Activated CD8-positive, alpha-beta memory T cell treated with anti-CD3 and anti-CD28 coated beads for 1 hour (primary cell): ENCODE data around the gene UBAC2.
"Not testable (repeated sequence)": the region's sequence is repeated elsewhere in the genome, so short reads cannot be mapped to it uniquely, and the experiment has no call there.

Experiments
- DNase-seq, 2 donors: peaks; one replicate each; pipeline ENCODE4 v3.0.0-alpha.2; 2020; ENCODE audit warnings: low read depth in 1 of 2; ENCODE audit errors: extremely low read depth in 1 of 2

Gene UBAC2

GRCh38 chr13:99405966-99406365 is 205.3 kb downstream of the UBAC2 start:
- no peak for DNase-seq

- no peak for DNase-seq
These were observed 206.1 kb downstream of the UBAC2 start for GRCh38 chr13:99406799-99407201.

- no peak for DNase-seq
These were observed 207.4 kb downstream of the UBAC2 start for GRCh38 chr13:99407906-99408702.

GRCh38 chr13:99408703-99409000 is 208.0 kb downstream of the UBAC2 start:
- DNase-seq = no peak

- not testable (repeated sequence) for DNase-seq
These were observed 208.9 kb downstream of the UBAC2 start for GRCh38 chr13:99409461-99410083.

GRCh38 chr13:99410646-99411475 is 210.2 kb downstream of the UBAC2 start:
- not testable (repeated sequence) for DNase-seq

- DNase-seq = no peak
These were observed 212.2 kb downstream of the UBAC2 start for GRCh38 chr13:99412856-99413255.

GRCh38 chr13:99414048-99414995 is 213.7 kb downstream of the UBAC2 start:
- no peak for DNase-seq

- DNase-seq = no peak
These were observed 214.5 kb downstream of the UBAC2 start for GRCh38 chr13:99415014-99415650.

- no peak for DNase-seq
These were observed 215.2 kb downstream of the UBAC2 start for GRCh38 chr13:99415851-99416331.

GRCh38 chr13:99416411-99417121 is 215.9 kb downstream of the UBAC2 start:
- DNase-seq = no peak

- no peak for DNase-seq
These were observed 216.8 kb downstream of the UBAC2 start for GRCh38 chr13:99417201-99418102.

- no peak for DNase-seq
These were observed 217.6 kb downstream of the UBAC2 start for GRCh38 chr13:99418103-99418842.

- DNase-seq = no peak
These were observed 218.1 kb downstream of the UBAC2 start for GRCh38 chr13:99418843-99419140.

- DNase-seq = no peak
These were observed 219.1 kb downstream of the UBAC2 start for GRCh38 chr13:99419591-99420243.

GRCh38 chr13:99421271-99421670 is 220.6 kb downstream of the UBAC2 start:
- no peak for DNase-seq
